Measurements from ENCODE around the gene EVA1A. TPM values are rescaled to one million over a fixed set of nuclear protein-coding genes. Genes with fewer than 3 reads are reported as not detected.

EVA1A gene
- total and polyA plus RNA-seq, 5 donors from 2014 or later: not detected

GRCh38 chr2:75551434-75551833 lies 9.3 kb downstream of the EVA1A start:
- Mint-ChIP-seq H3K27ac (no peak overlapping the region), H3K27me3 (peaks cover 12% of the 10 kb centered on the region), H3K36me3 (no peaks in the 10 kb centered on the region), H3K4me1 (no peaks in the 10 kb centered on the region), H3K9me3 (peaks cover 0 to 5% (median 0%) of the 10 kb centered on the region in 7 donors), H3K4me3 (no peak overlapping the region)
- DNase-seq: no peak
- Histone ChIP-seq H3K36me3 (ENCODE audit: control insufficient read depth, insufficient read depth, low read length) (no peaks in the 10 kb centered on the region), H3K4me3 (ENCODE audit: low read depth, low read length) (no peak overlapping the region), H3K27me3 (ENCODE audit: control insufficient read depth, insufficient read depth, low read length) (peaks cover 2% of the 10 kb centered on the region), H3K4me1 (ENCODE audit: control insufficient read depth, insufficient read depth, low read length, poor library complexity, severe bottlenecking) (no peaks in the 10 kb centered on the region), H3K9me3 (ENCODE audit: control insufficient read depth in 2 of 2, low read length in 2 of 2) (no peaks in the 10 kb centered on the region), H3K27ac (ENCODE audit: insufficient read depth, low read length, poor library complexity, severe bottlenecking) (no peak overlapping the region)
- no peak for ATAC-seq (ENCODE audit: low read depth in 2 of 2)

GRCh38 chr2:75549401-75550253 lies 11.1 kb downstream of the EVA1A start:
- no peaks in the 10 kb centered on the region for H3K9me3 ChIP-seq (ENCODE audit: control insufficient read depth in 2 of 2, low read length in 2 of 2)
- Mint-ChIP-seq H3K9me3 (peaks cover 0 to 5% (median 0%) of the 10 kb centered on the region in 7 donors), H3K4me1 (no peaks in the 10 kb centered on the region), H3K27me3 (peaks cover 9% of the 10 kb centered on the region), H3K36me3 (no peaks in the 10 kb centered on the region), H3K27ac (no peak overlapping the region), H3K4me3 (no peak overlapping the region)
- H3K27ac ChIP-seq (ENCODE audit: insufficient read depth, low read length, poor library complexity, severe bottlenecking): no peak overlapping the region
- no peaks in the 10 kb centered on the region for H3K4me1 ChIP-seq (ENCODE audit: control insufficient read depth, insufficient read depth, low read length, poor library complexity, severe bottlenecking)
- H3K27me3 ChIP-seq (ENCODE audit: control insufficient read depth, insufficient read depth, low read length): peaks cover 2% of the 10 kb centered on the region
- no peak for DNase-seq
- ATAC-seq (ENCODE audit: low read depth in 2 of 2): no peak
- H3K36me3 ChIP-seq (ENCODE audit: control insufficient read depth, insufficient read depth, low read length): no peaks in the 10 kb centered on the region
- no peak overlapping the region for H3K4me3 ChIP-seq (ENCODE audit: low read depth, low read length)

GRCh38 chr2:75548036-75548573 lies 12.6 kb downstream of the EVA1A start:
- Mint-ChIP-seq H3K4me3 (no peak overlapping the region), H3K27ac (no peak overlapping the region)
- no peak for DNase-seq

GRCh38 chr2:75547345-75548035 lies 13.2 kb downstream of the EVA1A start:
- DNase-seq (no peak), ATAC-seq (ENCODE audit: low read depth in 2 of 2) (no peak)
- Histone ChIP-seq H3K4me1 (ENCODE audit: control insufficient read depth, insufficient read depth, low read length, poor library complexity, severe bottlenecking) (no peaks in the 10 kb centered on the region), H3K27me3 (ENCODE audit: control insufficient read depth, insufficient read depth, low read length) (no peaks in the 10 kb centered on the region), H3K36me3 (ENCODE audit: control insufficient read depth, insufficient read depth, low read length) (no peaks in the 10 kb centered on the region), H3K4me3 (ENCODE audit: low read depth, low read length) (no peak overlapping the region), H3K9me3 (ENCODE audit: control insufficient read depth in 2 of 2, low read length in 2 of 2) (no peaks in the 10 kb centered on the region), H3K27ac (ENCODE audit: insufficient read depth, low read length, poor library complexity, severe bottlenecking) (no peak overlapping the region)
- Mint-ChIP-seq H3K27me3 (peaks cover 8% of the 10 kb centered on the region), H3K27ac (no peak overlapping the region), H3K4me1 (no peaks in the 10 kb centered on the region), H3K4me3 (no peak overlapping the region), H3K36me3 (no peaks in the 10 kb centered on the region), H3K9me3 (peaks cover 0 to 5% (median 0%) of the 10 kb centered on the region in 7 donors)

More at GRCh38 chr2:75548036-75548573, 12.6 kb downstream of the EVA1A start:
- Histone ChIP-seq H3K36me3 (ENCODE audit: control insufficient read depth, insufficient read depth, low read length) (no peaks in the 10 kb centered on the region), H3K27me3 (ENCODE audit: control insufficient read depth, insufficient read depth, low read length) (peaks cover 2% of the 10 kb centered on the region), H3K4me1 (ENCODE audit: control insufficient read depth, insufficient read depth, low read length, poor library complexity, severe bottlenecking) (no peaks in the 10 kb centered on the region), H3K4me3 (ENCODE audit: low read depth, low read length) (no peak overlapping the region), H3K9me3 (ENCODE audit: control insufficient read depth in 2 of 2, low read length in 2 of 2) (no peaks in the 10 kb centered on the region), H3K27ac (ENCODE audit: insufficient read depth, low read length, poor library complexity, severe bottlenecking) (no peak overlapping the region)
- Mint-ChIP-seq H3K4me1 (no peaks in the 10 kb centered on the region), H3K27me3 (peaks cover 8% of the 10 kb centered on the region), H3K36me3 (no peaks in the 10 kb centered on the region), H3K9me3 (peaks cover 0 to 5% (median 0%) of the 10 kb centered on the region in 7 donors)
- no peak for ATAC-seq (ENCODE audit: low read depth in 2 of 2)

GRCh38 chr2:75545922-75546321 lies 14.8 kb downstream of the EVA1A start:
- no peak overlapping the region for H3K4me3 ChIP-seq (ENCODE audit: low read depth, low read length)
- no peak for ATAC-seq (ENCODE audit: low read depth in 2 of 2)
- Mint-ChIP-seq H3K4me3 (no peak overlapping the region), H3K9me3 (peaks cover 0 to 2% (median 0%) of the 10 kb centered on the region in 7 donors), H3K27ac (no peak overlapping the region), H3K27me3 (peaks cover 8% of the 10 kb centered on the region), H3K36me3 (no peaks in the 10 kb centered on the region), H3K4me1 (no peaks in the 10 kb centered on the region)
- no peak overlapping the region for H3K27ac ChIP-seq (ENCODE audit: insufficient read depth, low read length, poor library complexity, severe bottlenecking)
- no peaks in the 10 kb centered on the region for H3K27me3 ChIP-seq (ENCODE audit: control insufficient read depth, insufficient read depth, low read length)
- H3K36me3 ChIP-seq (ENCODE audit: control insufficient read depth, insufficient read depth, low read length): no peaks in the 10 kb centered on the region
- H3K9me3 ChIP-seq (ENCODE audit: control insufficient read depth in 2 of 2, low read length in 2 of 2): no peaks in the 10 kb centered on the region
- no peak for DNase-seq
- H3K4me1 ChIP-seq (ENCODE audit: control insufficient read depth, insufficient read depth, low read length, poor library complexity, severe bottlenecking): no peaks in the 10 kb centered on the region

- Mint-ChIP-seq H3K27me3 (peaks cover 8% of the 10 kb centered on the region), H3K9me3 (peaks cover 0 to 2% (median 0%) of the 10 kb centered on the region in 7 donors), H3K4me1 (no peaks in the 10 kb centered on the region), H3K36me3 (no peaks in the 10 kb centered on the region), H3K4me3 (no peak overlapping the region), H3K27ac (no peak overlapping the region)
- ATAC-seq (ENCODE audit: low read depth in 2 of 2) (no peak), DNase-seq (no peak)
- H3K4me1 ChIP-seq (ENCODE audit: control insufficient read depth, insufficient read depth, low read length, poor library complexity, severe bottlenecking): no peaks in the 10 kb centered on the region
- no peak overlapping the region for H3K4me3 ChIP-seq (ENCODE audit: low read depth, low read length)
- no peaks in the 10 kb centered on the region for H3K36me3 ChIP-seq (ENCODE audit: control insufficient read depth, insufficient read depth, low read length)
- no peaks in the 10 kb centered on the region for H3K27me3 ChIP-seq (ENCODE audit: control insufficient read depth, insufficient read depth, low read length)
- H3K9me3 ChIP-seq (ENCODE audit: control insufficient read depth in 2 of 2, low read length in 2 of 2): no peaks in the 10 kb centered on the region
- no peak overlapping the region for H3K27ac ChIP-seq (ENCODE audit: insufficient read depth, low read length, poor library complexity, severe bottlenecking)
Measured at GRCh38 chr2:75545387-75545786, 15.4 kb downstream of the EVA1A start.

GRCh38 chr2:75543446-75543845 lies 17.3 kb downstream of the EVA1A start:
- no peak overlapping the region for H3K4me3 Mint-ChIP-seq
- ATAC-seq (ENCODE audit: low read depth in 2 of 2): no peak
- H3K9me3 ChIP-seq (ENCODE audit: control insufficient read depth in 2 of 2, low read length in 2 of 2): no peaks in the 10 kb centered on the region
- no peaks in the 10 kb centered on the region for H3K4me1 ChIP-seq (ENCODE audit: control insufficient read depth, insufficient read depth, low read length, poor library complexity, severe bottlenecking)
- no peak for DNase-seq
- no peak overlapping the region for H3K27ac Mint-ChIP-seq
- H3K4me1 Mint-ChIP-seq: no peaks in the 10 kb centered on the region
- peaks cover 5% of the 10 kb centered on the region for H3K27me3 Mint-ChIP-seq
- no peak overlapping the region for H3K27ac ChIP-seq (ENCODE audit: insufficient read depth, low read length, poor library complexity, severe bottlenecking)
- H3K4me3 ChIP-seq (ENCODE audit: low read depth, low read length): no peak overlapping the region
- H3K9me3 Mint-ChIP-seq: no peaks in the 10 kb centered on the region
- no peaks in the 10 kb centered on the region for H3K36me3 Mint-ChIP-seq
- H3K27me3 ChIP-seq (ENCODE audit: control insufficient read depth, insufficient read depth, low read length): no peaks in the 10 kb centered on the region
- H3K36me3 ChIP-seq (ENCODE audit: control insufficient read depth, insufficient read depth, low read length): no peaks in the 10 kb centered on the region
